Neural cell (in vitro differentiated cells): ENCODE measurements around the gene CAGE1.

ENCODE experiments used
- CTCF ChIP-seq: fragments of 450-650 bp; IDR thresholded peaks from 2 replicates; pipeline ENCODE4 v1.5.1; 2014; ENCODE audit warnings: antibody characterized with exemption, mild to moderate bottlenecking, moderate library complexity; ENCODE audit not compliant: poor library complexity, severe bottlenecking
- EP300 ChIP-seq: fragments of 450-650 bp; conservative IDR thresholded peaks from 2 replicates; pipeline ENCODE4 v1.6.1; 2014; ENCODE audit warnings: antibody characterized with exemption, mild to moderate bottlenecking, moderate library complexity; ENCODE audit not compliant: poor library complexity, severe bottlenecking
- MXI1 ChIP-seq: fragments of 450-650 bp; conservative IDR thresholded peaks from 2 replicates; pipeline ENCODE4 v1.6.1; 2014; ENCODE audit warnings: antibody characterized with exemption, mild to moderate bottlenecking; ENCODE audit not compliant: poor library complexity, severe bottlenecking
- POLR2AphosphoS5 ChIP-seq: IDR thresholded peaks from 2 replicates; pipeline ENCODE4 v1.6.1; 2012
- REST ChIP-seq: IDR thresholded peaks from 2 replicates; pipeline ENCODE4 v1.6.1; 2012; ENCODE audit warnings: borderline replicate concordance
- SMC3 ChIP-seq: fragments of 450-650 bp; conservative IDR thresholded peaks from 2 replicates; pipeline ENCODE4 v1.6.1; 2014; ENCODE audit warnings: antibody characterized with exemption, mild to moderate bottlenecking, moderate library complexity; ENCODE audit not compliant: poor library complexity
- TAF1 ChIP-seq: IDR thresholded peaks from 2 replicates; pipeline ENCODE4 v1.6.1; 2012; ENCODE audit warnings: low read depth

GRCh38 chr6:7328243-7328642, 61.3 kb downstream of the CAGE1 start:
- no peak for TF ChIP-seq EP300
- TF ChIP-seq CTCF = no peak
- TF ChIP-seq TAF1 = no peak
- no peak for TF ChIP-seq REST
- TF ChIP-seq POLR2AphosphoS5 = no peak
- no peak for TF ChIP-seq MXI1
- no peak for TF ChIP-seq SMC3
